OCI-LY3 (cell line): ENCODE results near the gene ZMIZ1.

Source experiments
- CTCF ChIP-seq: fragments of 200-600, 300-600 bp; sonication (generic); IDR thresholded peaks from 2 replicates; pipeline ENCODE4 v1.5.1; 2014; ENCODE audit warnings: antibody characterized with exemption, low read length, low read depth
- EZH2phosphoT487 ChIP-seq: fragments of 200-600 bp; shearing (Covaris generic); IDR thresholded peaks from 2 replicates; pipeline ENCODE4 v1.6.1; 2018; ENCODE audit warnings: antibody characterized with exemption, mixed run types, low read depth

GRCh38 chr10:79081353-79082034 is 12.7 kb downstream of the ZMIZ1 start:
- TF ChIP-seq CTCF (no peak), EZH2phosphoT487 (no peak)
